ENCODE data around the gene KLHL26. TPM values are rescaled to one million over a fixed set of nuclear protein-coding genes. Genes with fewer than 3 reads are reported as not detected.

The KLHL26 gene
- total RNA-seq, 1 donor from 2014 or later: 11.6 TPM

- peak overlapping the region; percentile 58 for H3K4me3 Mint-ChIP-seq (ENCODE audit: low read depth)
- no peak overlapping the region for H3K27ac Mint-ChIP-seq
- H3K4me1 Mint-ChIP-seq (ENCODE audit: low read depth): peaks cover 5% of the 10 kb centered on the region
- H3K36me3 Mint-ChIP-seq (ENCODE audit: low read depth): no peaks in the 10 kb centered on the region
- no peak for DNase-seq (ENCODE audit: low spot score)
- intact Hi-C loops (cut with micrococcal nuclease): loop anchor here (10.0 kb wide), 1 partner anchor 160 kb away; no protein-coding TSS in a partner anchor
- peaks cover 2% of the 10 kb centered on the region for H3K27me3 Mint-ChIP-seq (ENCODE audit: low read depth)
- H3K9me3 Mint-ChIP-seq: no peaks in the 10 kb centered on the region
These were observed 47.8 kb downstream of the KLHL26 start for GRCh38 chr19:18684642-18684993.

GRCh38 chr19:18685597-18686190, 48.9 kb downstream of the KLHL26 start:
- H3K4me3 Mint-ChIP-seq (ENCODE audit: low read depth): no peak overlapping the region
- intact Hi-C loops (cut with micrococcal nuclease): loop anchor here (10.0 kb wide), 1 partner anchor 159 kb away; no protein-coding TSS in a partner anchor
- H3K9me3 Mint-ChIP-seq: no peaks in the 10 kb centered on the region
- peaks cover 5% of the 10 kb centered on the region for H3K4me1 Mint-ChIP-seq (ENCODE audit: low read depth)
- H3K36me3 Mint-ChIP-seq (ENCODE audit: low read depth): no peaks in the 10 kb centered on the region
- H3K27me3 Mint-ChIP-seq (ENCODE audit: low read depth): peaks cover 2% of the 10 kb centered on the region
- no peak for DNase-seq (ENCODE audit: low spot score)
- no peak overlapping the region for H3K27ac Mint-ChIP-seq

- H3K4me1 Mint-ChIP-seq (ENCODE audit: low read depth): peaks cover 3% of the 10 kb centered on the region
- H3K27ac Mint-ChIP-seq: no peak overlapping the region
- H3K9me3 Mint-ChIP-seq: no peaks in the 10 kb centered on the region
- no peak for DNase-seq (ENCODE audit: low spot score)
- intact Hi-C loops (cut with micrococcal nuclease): loop anchor here (10.0 kb wide), 1 partner anchor 157 kb away; no protein-coding TSS in a partner anchor
- no peaks in the 10 kb centered on the region for H3K27me3 Mint-ChIP-seq (ENCODE audit: low read depth)
- no peak overlapping the region for H3K4me3 Mint-ChIP-seq (ENCODE audit: low read depth)
- H3K36me3 Mint-ChIP-seq (ENCODE audit: low read depth): no peaks in the 10 kb centered on the region
These were observed 51.1 kb downstream of the KLHL26 start for GRCh38 chr19:18687740-18688465.

GRCh38 chr19:18696023-18696422, 59.2 kb downstream of the KLHL26 start:
- Mint-ChIP-seq H3K36me3 (ENCODE audit: low read depth) (no peaks in the 10 kb centered on the region), H3K9me3 (no peaks in the 10 kb centered on the region), H3K4me3 (ENCODE audit: low read depth) (no peak overlapping the region), H3K27me3 (ENCODE audit: low read depth) (no peaks in the 10 kb centered on the region), H3K4me1 (ENCODE audit: low read depth) (peaks cover 15% of the 10 kb centered on the region), H3K27ac (no peak overlapping the region)
- no peak for DNase-seq (ENCODE audit: low spot score)
- intact Hi-C loops (cut with micrococcal nuclease): no loop called here

- Mint-ChIP-seq H3K36me3 (ENCODE audit: low read depth) (no peaks in the 10 kb centered on the region), H3K27me3 (ENCODE audit: low read depth) (peaks cover 3% of the 10 kb centered on the region), H3K4me3 (ENCODE audit: low read depth) (no peak overlapping the region), H3K27ac (no peak overlapping the region), H3K4me1 (ENCODE audit: low read depth) (peaks cover 19% of the 10 kb centered on the region), H3K9me3 (no peaks in the 10 kb centered on the region)
- no peak for DNase-seq (ENCODE audit: low spot score)
- intact Hi-C loops (cut with micrococcal nuclease): no loop called here
These were observed 60.9 kb downstream of the KLHL26 start for GRCh38 chr19:18697680-18698079.

GRCh38 chr19:18698321-18699167, 61.7 kb downstream of the KLHL26 start:
- H3K27me3 Mint-ChIP-seq (ENCODE audit: low read depth): peaks cover 3% of the 10 kb centered on the region
- H3K36me3 Mint-ChIP-seq (ENCODE audit: low read depth): no peaks in the 10 kb centered on the region
- H3K4me1 Mint-ChIP-seq (ENCODE audit: low read depth): peaks cover 19% of the 10 kb centered on the region
- H3K4me3 Mint-ChIP-seq (ENCODE audit: low read depth): peak overlapping the region; percentile 39
- no peaks in the 10 kb centered on the region for H3K9me3 Mint-ChIP-seq
- intact Hi-C loops (cut with micrococcal nuclease): no loop called here
- no peak overlapping the region for H3K27ac Mint-ChIP-seq
- no peak for DNase-seq (ENCODE audit: low spot score)

GRCh38 chr19:18699403-18700054, 62.7 kb downstream of the KLHL26 start:
- H3K9me3 Mint-ChIP-seq: no peaks in the 10 kb centered on the region
- no peak overlapping the region for H3K27ac Mint-ChIP-seq
- peaks cover 19% of the 10 kb centered on the region for H3K4me1 Mint-ChIP-seq (ENCODE audit: low read depth)
- peaks cover 3% of the 10 kb centered on the region for H3K27me3 Mint-ChIP-seq (ENCODE audit: low read depth)
- intact Hi-C loops (cut with micrococcal nuclease): no loop called here
- H3K4me3 Mint-ChIP-seq (ENCODE audit: low read depth): peak overlapping the region; percentile 58
- no peak for DNase-seq (ENCODE audit: low spot score)
- no peaks in the 10 kb centered on the region for H3K36me3 Mint-ChIP-seq (ENCODE audit: low read depth)

- intact Hi-C loops (cut with micrococcal nuclease): no loop called here
- peak; percentile 55 for DNase-seq (ENCODE audit: low spot score)
- no peak overlapping the region for H3K27ac Mint-ChIP-seq
- H3K4me3 Mint-ChIP-seq (ENCODE audit: low read depth): peak overlapping the region; percentile 64
- no peaks in the 10 kb centered on the region for H3K9me3 Mint-ChIP-seq
- peaks cover 3% of the 10 kb centered on the region for H3K27me3 Mint-ChIP-seq (ENCODE audit: low read depth)
- H3K36me3 Mint-ChIP-seq (ENCODE audit: low read depth): no peaks in the 10 kb centered on the region
- H3K4me1 Mint-ChIP-seq (ENCODE audit: low read depth): peaks cover 19% of the 10 kb centered on the region
These were observed 63.8 kb downstream of the KLHL26 start for GRCh38 chr19:18700501-18701249.

GRCh38 chr19:18701250-18701608, 64.4 kb downstream of the KLHL26 start:
- DNase-seq (ENCODE audit: low spot score): no peak
- intact Hi-C loops (cut with micrococcal nuclease): no loop called here
- H3K27me3 Mint-ChIP-seq (ENCODE audit: low read depth): peaks cover 3% of the 10 kb centered on the region
- no peaks in the 10 kb centered on the region for H3K9me3 Mint-ChIP-seq
- H3K36me3 Mint-ChIP-seq (ENCODE audit: low read depth): no peaks in the 10 kb centered on the region
- H3K4me3 Mint-ChIP-seq (ENCODE audit: low read depth): peak overlapping the region; percentile 64
- peaks cover 19% of the 10 kb centered on the region for H3K4me1 Mint-ChIP-seq (ENCODE audit: low read depth)
- H3K27ac Mint-ChIP-seq: no peak overlapping the region

- no peak for DNase-seq (ENCODE audit: low spot score)
- H3K27ac Mint-ChIP-seq: no peak overlapping the region
- H3K36me3 Mint-ChIP-seq (ENCODE audit: low read depth): no peaks in the 10 kb centered on the region
- H3K4me1 Mint-ChIP-seq (ENCODE audit: low read depth): peaks cover 19% of the 10 kb centered on the region
- H3K4me3 Mint-ChIP-seq (ENCODE audit: low read depth): no peak overlapping the region
- peaks cover 11% of the 10 kb centered on the region for H3K27me3 Mint-ChIP-seq (ENCODE audit: low read depth)
- H3K9me3 Mint-ChIP-seq: no peaks in the 10 kb centered on the region
- intact Hi-C loops (cut with micrococcal nuclease): no loop called here
These were observed 67.2 kb downstream of the KLHL26 start for GRCh38 chr19:18704054-18704453.

- Mint-ChIP-seq H3K4me3 (ENCODE audit: low read depth) (no peak overlapping the region), H3K36me3 (ENCODE audit: low read depth) (no peaks in the 10 kb centered on the region), H3K27me3 (ENCODE audit: low read depth) (peaks cover 11% of the 10 kb centered on the region), H3K27ac (no peak overlapping the region), H3K4me1 (ENCODE audit: low read depth) (peaks cover 12% of the 10 kb centered on the region), H3K9me3 (no peaks in the 10 kb centered on the region)
- no peak for DNase-seq (ENCODE audit: low spot score)
- intact Hi-C loops (cut with micrococcal nuclease): no loop called here
These were observed 68.1 kb downstream of the KLHL26 start for GRCh38 chr19:18704971-18705370.

Measured in activated T-helper 2 cell treated with anti-CD3 and anti-CD28 coated beads, Interferon-gamma antibody, Interleukin-2, Interleukin-4, amounts not matched to agents 10 μg/mL and 5 μg/mL and 100 μg/mL, durations not matched to agents 14 hours and 24 hours and 36 hours (primary cell).